ENCODE measurements around the gene HBD. TPM values are rescaled to one million over a fixed set of nuclear protein-coding genes. Genes with fewer than 3 reads are reported as not detected.

Gene HBD
- total and polyA plus RNA-seq, 2 donors (not counting 1 experiment from before 2014, with no cell fraction given): not detected

DNA sequence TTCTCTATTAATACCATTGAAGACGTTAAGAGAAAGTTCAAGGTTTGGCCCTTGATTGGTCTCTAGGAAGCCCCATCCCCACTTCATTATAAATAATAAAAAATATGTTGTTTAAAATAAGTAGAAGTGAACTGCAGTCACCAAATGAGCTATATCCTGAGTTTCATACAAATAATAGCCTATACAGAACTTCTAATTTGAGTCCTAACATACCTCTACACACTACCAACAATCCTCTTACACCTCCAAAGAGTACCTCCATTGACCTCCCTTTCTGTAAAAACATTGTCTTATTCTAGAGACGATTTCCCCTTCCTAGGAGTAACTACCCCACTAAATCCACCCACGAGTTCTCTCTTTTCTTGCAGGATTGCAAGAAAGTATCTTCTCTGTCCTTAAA lies 7.2 kb upstream of the HBD start:
- Mint-ChIP-seq H3K27ac (no peak overlapping the region), H3K4me3 (no peak overlapping the region), H3K9me3 (ENCODE audit: insufficient read depth) (no peaks in the 10 kb centered on the region), H3K4me1 (no peaks in the 10 kb centered on the region), H3K27me3 (peaks cover 20% of the 10 kb centered on the region)
- Histone ChIP-seq H3K27me3 (replicated peaks in 1 of 4; ENCODE audit: control extremely low read depth in 1 of 4, control insufficient read depth in 3 of 4, insufficient read depth in 4 of 4, low read length in 3 of 4) (no peaks in the 10 kb centered on the region), H3K79me2 (ENCODE audit: control insufficient read depth, insufficient read depth, low read length) (no peaks in the 10 kb centered on the region), H3K9ac (ENCODE audit: low read length) (no peak overlapping the region), H3K4me2 (replicated peaks; ENCODE audit: low read depth, low read length, poor library complexity, severe bottlenecking) (no peak overlapping the region), H4K20me1 (ENCODE audit: control insufficient read depth, insufficient read depth, low read length, poor library complexity, severe bottlenecking) (no peaks in the 10 kb centered on the region), H3K4me1 (ENCODE audit: control insufficient read depth in 2 of 2, insufficient read depth in 2 of 2, low read length in 2 of 2) (no peaks in the 10 kb centered on the region), H3K36me3 (replicated peaks in 1 of 2; ENCODE audit: control extremely low read depth in 1 of 2, control insufficient read depth in 1 of 2, extremely low read depth in 1 of 2, insufficient read depth in 2 of 2, low read length in 1 of 2) (no peaks in the 10 kb centered on the region), H3K9me3 (ENCODE audit: control extremely low read depth in 1 of 3, control insufficient read depth in 2 of 3, insufficient read depth in 1 of 3, low read length in 2 of 3) (no peaks in the 10 kb centered on the region), H3K27ac (ENCODE audit: low read length in 2 of 2) (no peak overlapping the region), H3K4me3 (ENCODE audit: control extremely low read depth in 1 of 5, extremely low read depth in 1 of 5, insufficient read depth in 1 of 5, low read depth in 2 of 5, low read length in 4 of 5) (no peak overlapping the region), H2AFZ (ENCODE audit: insufficient read depth, low read depth, low read length, poor library complexity, severe bottlenecking) (no peak overlapping the region)
- intact Hi-C loops (cut with micrococcal nuclease): no loop called here
- WGBS (ENCODE audit: insufficient coverage): 63% methylated on average over 2 of the region's 3 CpGs
- ATAC-seq (ENCODE audit: low read depth) (no peak), DNase-seq (no peak)
- TF ChIP-seq, protein P1, sequence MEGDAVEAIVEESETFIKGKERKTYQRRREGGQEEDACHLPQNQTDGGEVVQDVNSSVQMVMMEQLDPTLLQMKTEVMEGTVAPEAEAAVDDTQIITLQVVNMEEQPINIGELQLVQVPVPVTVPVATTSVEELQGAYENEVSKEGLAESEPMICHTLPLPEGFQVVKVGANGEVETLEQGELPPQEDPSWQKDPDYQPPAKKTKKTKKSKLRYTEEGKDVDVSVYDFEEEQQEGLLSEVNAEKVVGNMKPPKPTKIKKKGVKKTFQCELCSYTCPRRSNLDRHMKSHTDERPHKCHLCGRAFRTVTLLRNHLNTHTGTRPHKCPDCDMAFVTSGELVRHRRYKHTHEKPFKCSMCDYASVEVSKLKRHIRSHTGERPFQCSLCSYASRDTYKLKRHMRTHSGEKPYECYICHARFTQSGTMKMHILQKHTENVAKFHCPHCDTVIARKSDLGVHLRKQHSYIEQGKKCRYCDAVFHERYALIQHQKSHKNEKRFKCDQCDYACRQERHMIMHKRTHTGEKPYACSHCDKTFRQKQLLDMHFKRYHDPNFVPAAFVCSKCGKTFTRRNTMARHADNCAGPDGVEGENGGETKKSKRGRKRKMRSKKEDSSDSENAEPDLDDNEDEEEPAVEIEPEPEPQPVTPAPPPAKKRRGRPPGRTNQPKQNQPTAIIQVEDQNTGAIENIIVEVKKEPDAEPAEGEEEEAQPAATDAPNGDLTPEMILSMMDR (IDR thresholded peaks at IDR 0.05): no peak
- no peak for TF ChIP-seq EZH2 (IDR thresholded peaks at IDR 0.05; ENCODE audit: borderline replicate concordance, insufficient read depth, low read depth, low read length, poor library complexity, severe bottlenecking)
- POLR2A ChIA-PET: no interaction called here
- CTCF ChIA-PET: no interaction called here

DNA sequence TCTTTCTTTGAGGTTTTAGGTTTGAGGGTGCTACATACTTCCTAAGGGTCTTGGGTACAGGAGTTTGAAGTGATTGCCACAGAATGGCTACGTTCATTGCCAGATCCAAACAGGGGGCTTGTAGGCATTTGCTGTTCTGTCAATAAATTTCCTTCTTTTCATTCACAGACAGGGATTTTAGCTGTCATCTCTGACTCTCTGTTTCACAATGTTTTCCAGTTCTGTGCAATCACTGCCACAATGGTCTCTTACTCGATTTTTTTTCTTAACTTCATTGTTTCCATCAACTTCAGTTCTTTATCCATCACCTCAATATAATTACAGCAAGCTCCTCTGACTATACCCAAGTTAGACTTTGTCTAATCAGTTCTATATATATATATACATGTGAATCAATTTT lies 6.2 kb upstream of the HBD start:
- no peak for TF ChIP-seq EZH2 (IDR thresholded peaks at IDR 0.05; ENCODE audit: borderline replicate concordance, insufficient read depth, low read depth, low read length, poor library complexity, severe bottlenecking)
- TF ChIP-seq, protein P1 (IDR thresholded peaks at IDR 0.05): no peak

More for the DNA sequence above, 6.2 kb upstream of the HBD start:
- CTCF ChIA-PET: no interaction called here
- DNase-seq (no peak), ATAC-seq (ENCODE audit: low read depth) (no peak)
- H3K4me1 ChIP-seq (ENCODE audit: control insufficient read depth in 2 of 2, insufficient read depth in 2 of 2, low read length in 2 of 2): no peaks in the 10 kb centered on the region
- no peak overlapping the region for H2AFZ ChIP-seq (ENCODE audit: insufficient read depth, low read depth, low read length, poor library complexity, severe bottlenecking)
- H3K27me3 Mint-ChIP-seq: peaks cover 17% of the 10 kb centered on the region
- H3K9me3 Mint-ChIP-seq (ENCODE audit: insufficient read depth): no peaks in the 10 kb centered on the region
- no peaks in the 10 kb centered on the region for H4K20me1 ChIP-seq (ENCODE audit: control insufficient read depth, insufficient read depth, low read length, poor library complexity, severe bottlenecking)
- POLR2A ChIA-PET: no interaction called here
- no CpG with 5 or more reads among the region's 2 CpGs for WGBS (ENCODE audit: insufficient coverage)
- no peak overlapping the region for H3K27ac Mint-ChIP-seq
- H3K27me3 ChIP-seq (replicated peaks in 1 of 4; ENCODE audit: control extremely low read depth in 1 of 4, control insufficient read depth in 3 of 4, insufficient read depth in 4 of 4, low read length in 3 of 4): no peaks in the 10 kb centered on the region
- H3K4me1 Mint-ChIP-seq: no peaks in the 10 kb centered on the region
- H3K4me3 ChIP-seq (ENCODE audit: control extremely low read depth in 1 of 5, extremely low read depth in 1 of 5, insufficient read depth in 1 of 5, low read depth in 2 of 5, low read length in 4 of 5): no peak overlapping the region
- intact Hi-C loops (cut with micrococcal nuclease): no loop called here
- no peak overlapping the region for H3K9ac ChIP-seq (ENCODE audit: low read length)
- no peaks in the 10 kb centered on the region for H3K79me2 ChIP-seq (ENCODE audit: control insufficient read depth, insufficient read depth, low read length)
- H3K4me2 ChIP-seq (replicated peaks; ENCODE audit: low read depth, low read length, poor library complexity, severe bottlenecking): no peak overlapping the region
- H3K27ac ChIP-seq (ENCODE audit: low read length in 2 of 2): no peak overlapping the region
- H3K36me3 ChIP-seq (replicated peaks in 1 of 2; ENCODE audit: control extremely low read depth in 1 of 2, control insufficient read depth in 1 of 2, extremely low read depth in 1 of 2, insufficient read depth in 2 of 2, low read length in 1 of 2): no peaks in the 10 kb centered on the region
- H3K9me3 ChIP-seq (ENCODE audit: control extremely low read depth in 1 of 3, control insufficient read depth in 2 of 3, insufficient read depth in 1 of 3, low read length in 2 of 3): no peaks in the 10 kb centered on the region
- H3K4me3 Mint-ChIP-seq: no peak overlapping the region
